ENCODE results near the gene CD247.

CD247 gene

GRCh38 chr1:167420510-167420909 lies 97.8 kb downstream of the CD247 start:
- Mint-ChIP-seq H3K36me3 (ENCODE audit: low read depth) (peaks cover 19% of the 10 kb centered on the region), H3K4me3 (no peak overlapping the region), H3K27me3 (ENCODE audit: low read depth) (no peaks in the 10 kb centered on the region), H3K4me1 (no peaks in the 10 kb centered on the region), H3K27ac (no peak overlapping the region), H3K9me3 (no peaks in the 10 kb centered on the region)
- no peak for TF ChIP-seq CTCF (IDR thresholded peaks at IDR 0.05; ENCODE audit: unreplicated experiment in 3 of 3)

GRCh38 chr1:167419245-167419644 lies 99.1 kb downstream of the CD247 start:
- Mint-ChIP-seq H3K4me3 (no peak overlapping the region), H3K27me3 (ENCODE audit: low read depth) (no peaks in the 10 kb centered on the region), H3K36me3 (ENCODE audit: low read depth) (peaks cover 24% of the 10 kb centered on the region), H3K4me1 (no peaks in the 10 kb centered on the region), H3K9me3 (no peaks in the 10 kb centered on the region), H3K27ac (no peak overlapping the region)
- no peak for TF ChIP-seq CTCF (IDR thresholded peaks at IDR 0.05; ENCODE audit: unreplicated experiment in 3 of 3)

- TF ChIP-seq CTCF (IDR thresholded peaks at IDR 0.05; ENCODE audit: unreplicated experiment in 3 of 3), result no peak
- Mint-ChIP-seq H3K27ac (no peak overlapping the region), H3K36me3 (ENCODE audit: low read depth) (peaks cover 28% of the 10 kb centered on the region), H3K9me3 (no peaks in the 10 kb centered on the region), H3K27me3 (ENCODE audit: low read depth) (no peaks in the 10 kb centered on the region), H3K4me1 (no peaks in the 10 kb centered on the region), H3K4me3 (no peak overlapping the region)
These were observed 99.9 kb downstream of the CD247 start for GRCh38 chr1:167418391-167418790.

- no peaks in the 10 kb centered on the region for H3K27me3 Mint-ChIP-seq (ENCODE audit: low read depth)
- H3K27ac Mint-ChIP-seq, result no peak overlapping the region
- no peak for TF ChIP-seq CTCF (IDR thresholded peaks at IDR 0.05; ENCODE audit: unreplicated experiment in 3 of 3)
- H3K4me3 Mint-ChIP-seq, result no peak overlapping the region
- peaks cover 41% of the 10 kb centered on the region for H3K36me3 Mint-ChIP-seq (ENCODE audit: low read depth)
- no peaks in the 10 kb centered on the region for H3K9me3 Mint-ChIP-seq
- H3K4me1 Mint-ChIP-seq, result no peaks in the 10 kb centered on the region
These were observed 101.8 kb downstream of the CD247 start for GRCh38 chr1:167416506-167416905.

- no peaks in the 10 kb centered on the region for H3K27me3 Mint-ChIP-seq (ENCODE audit: low read depth)
- H3K36me3 Mint-ChIP-seq (ENCODE audit: low read depth), result peaks cover 53% of the 10 kb centered on the region
- no peaks in the 10 kb centered on the region for H3K4me1 Mint-ChIP-seq
- H3K27ac Mint-ChIP-seq, result no peak overlapping the region
- no peak overlapping the region for H3K4me3 Mint-ChIP-seq
- TF ChIP-seq CTCF (IDR thresholded peaks at IDR 0.05; ENCODE audit: unreplicated experiment in 3 of 3), result no peak
- H3K9me3 Mint-ChIP-seq, result no peaks in the 10 kb centered on the region
These were observed 105.0 kb downstream of the CD247 start for GRCh38 chr1:167413328-167413727.

- Mint-ChIP-seq H3K36me3 (ENCODE audit: low read depth) (peaks cover 54% of the 10 kb centered on the region), H3K9me3 (no peaks in the 10 kb centered on the region), H3K27me3 (ENCODE audit: low read depth) (no peaks in the 10 kb centered on the region), H3K4me3 (no peak overlapping the region), H3K4me1 (no peaks in the 10 kb centered on the region), H3K27ac (no peak overlapping the region)
- no peak for TF ChIP-seq CTCF (IDR thresholded peaks at IDR 0.05; ENCODE audit: unreplicated experiment in 3 of 3)
These were observed 105.4 kb downstream of the CD247 start for GRCh38 chr1:167412920-167413319.
